HepG2 (cell line): ENCODE data around the gene BMPER. TPM values are rescaled to one million over a fixed set of nuclear protein-coding genes. Genes with fewer than 3 reads are reported as not detected.

Experiments used
- ATAC-seq: fragments of 200-7000 bp; cut with Tn5 transposase; 3 replicates; pipeline ENCODE4 v1.9.1; 2020; ENCODE audit warnings: mild to moderate bottlenecking, moderate library complexity
- BruUV-seq: library from RNA; stranded (reverse); fragments of 400-500 nt; replicated peaks from 2 replicates; lab custom pipeline; 2021; lab: Mats Ljungman, UMichigan
- CTCF ChIA-PET: fragments of 300-600 bp; formaldehyde crosslinking; extraction: SDS; loops from one replicate; lab custom pipeline; 2021; ENCODE audit warnings: low total read pairs, inconsistent platforms, low intra/inter-chr PET ratio; lab: Yijun Ruan, JAX
- POLR2A ChIA-PET: fragments of 350-600 bp; sonication (Branson Sonifier 250); formaldehyde crosslinking; loops from one replicate; lab custom pipeline; 2020; ENCODE audit warnings: antibody characterized with exemption, inconsistent platforms; lab: Yijun Ruan, JAX
- DNase-seq: peaks from one replicate; pipeline ENCODE4 v3.0.0-alpha.2; 2015; ENCODE audit warnings: low spot score
- FAIRE-seq: peaks from 3 replicates; lab custom pipeline; 2011; peaks lifted over from hg19 to GRCh38; lab: Jason Lieb, UNC
- H2AFZ ChIP-seq: one replicate; pipeline ENCODE4 v1.6.1; 2011; ENCODE audit warnings: low read length, inconsistent platforms
- H3K27ac ChIP-seq: fragments of 300-600 bp; 3 replicates; pipeline ENCODE4 v1.8.0; 2011; ENCODE audit warnings: mixed run types, mild to moderate bottlenecking, mixed read lengths, low read length, inconsistent platforms; ENCODE audit not compliant: insufficient read depth; ENCODE audit errors: extremely low read length
- H3K27me3 ChIP-seq, 2 experiments: fragments of 200-600 bp in 1 of 2; 2 replicates in 1 of 2; 3 replicates in 1 of 2; pipeline versions ENCODE4 v1.6.0 to v1.8.0; 2011; ENCODE audit warnings: low read length in 2 of 2, mild to moderate bottlenecking in 2 of 2, moderate library complexity in 2 of 2, inconsistent platforms in 1 of 2; ENCODE audit not compliant: insufficient read depth in 2 of 2, control insufficient read depth in 1 of 2
- H3K36me3 ChIP-seq, 2 experiments: fragments of 200-600 bp in 1 of 2; replicated peaks in 1 of 2; 2 replicates in 1 of 2; 3 replicates in 1 of 2; pipeline versions ENCODE4 v1.5.1 to v1.8.0; 2011; ENCODE audit warnings: low read length in 2 of 2, inconsistent platforms in 1 of 2; ENCODE audit not compliant: insufficient read depth in 2 of 2, control insufficient read depth in 1 of 2
- H3K4me1 ChIP-seq: 2 replicates; pipeline ENCODE4 v1.5.1; 2012; ENCODE audit warnings: low read length, inconsistent platforms; ENCODE audit not compliant: insufficient read depth
- H3K4me2 ChIP-seq: 2 replicates; pipeline ENCODE4 v1.6.0; 2011; ENCODE audit warnings: low read depth, low read length, inconsistent platforms
- H3K4me3 ChIP-seq, 3 experiments: fragments of 200-600 bp in 1 of 3; sonication (generic), shearing (Covaris generic) in 1 of 3; replicated peaks in 1 of 3; 2 replicates each; pipeline ENCODE4 v1.5.1; 2011 to 2016; ENCODE audit warnings: low read length in 3 of 3, inconsistent platforms in 2 of 3, low read depth in 2 of 3, mild to moderate bottlenecking in 2 of 3, control low read depth in 1 of 3, mixed read lengths in 1 of 3; ENCODE audit not compliant: insufficient read depth in 1 of 3
- H3K79me2 ChIP-seq: one replicate; pipeline ENCODE4 v1.6.1; 2011; ENCODE audit warnings: low read length, inconsistent platforms; ENCODE audit not compliant: insufficient read depth
- H3K9ac ChIP-seq: 2 replicates; pipeline ENCODE4 v1.6.0; 2011; ENCODE audit warnings: mild to moderate bottlenecking, low read depth, low read length, inconsistent platforms; ENCODE audit not compliant: insufficient read depth
- H3K9me3 ChIP-seq: 2 replicates; pipeline ENCODE4 v1.5.1; 2012; ENCODE audit warnings: mild to moderate bottlenecking, low read length
- H4K20me1 ChIP-seq: 2 replicates; pipeline ENCODE4 v1.6.0; 2011; ENCODE audit warnings: inconsistent platforms, mild to moderate bottlenecking, low read length, moderate library complexity; ENCODE audit not compliant: insufficient read depth
- ATF7 ChIP-seq, 2 experiments: fragments of 450-650 bp in 1 of 2; sonication (generic) in 1 of 2; formaldehyde crosslinking in 1 of 2; IDR thresholded peaks; 2 replicates each; pipeline versions ENCODE4 v1.4.0 to v1.6.1; 2016 to 2020; ENCODE audit warnings: antibody characterized with exemption in 1 of 2, mild to moderate bottlenecking in 1 of 2, missing genetic modification reagents in 1 of 2
- CCDC6 ChIP-seq: sonication (generic); formaldehyde crosslinking; IDR thresholded peaks from 2 replicates; pipeline ENCODE4 v1.8.1; 2022; ENCODE audit warnings: mild to moderate bottlenecking, missing genetic modification reagents, moderate library complexity
- GATAD1 ChIP-seq: IDR thresholded peaks from 2 replicates; pipeline ENCODE4 v1.6.1; 2016; ENCODE audit warnings: missing genetic modification reagents, missing compliant biosample characterization
- SMAD9 ChIP-seq: sonication (generic); formaldehyde crosslinking; IDR thresholded peaks from 2 replicates; pipeline ENCODE4 v1.5.1; 2020; ENCODE audit warnings: mild to moderate bottlenecking, missing genetic modification reagents
- TOPORS ChIP-seq: sonication (generic); formaldehyde crosslinking; IDR thresholded peaks from 2 replicates; pipeline ENCODE4 v1.8.0; 2023; ENCODE audit warnings: mild to moderate bottlenecking, missing genetic modification reagents
- ZNF660 ChIP-seq: sonication (generic); formaldehyde crosslinking; IDR thresholded peaks from 2 replicates; pipeline ENCODE4 v1.5.1; 2020; ENCODE audit warnings: mild to moderate bottlenecking, low read depth, missing genetic modification reagents, borderline replicate concordance
- ZNF776 ChIP-seq: sonication (generic); formaldehyde crosslinking; IDR thresholded peaks from 2 replicates; pipeline ENCODE4 v1.4.0; 2020; ENCODE audit warnings: mild to moderate bottlenecking, missing genetic modification reagents
- ZNF790 ChIP-seq: sonication (generic); formaldehyde crosslinking; IDR thresholded peaks from 2 replicates; pipeline ENCODE4 v1.8.0; 2022; ENCODE audit warnings: missing genetic modification reagents, mild to moderate bottlenecking, borderline replicate concordance
- WGBS: methylation state at CpG from one replicate; pipeline ENCODE4 v1.1.6; 2017; ENCODE audit warnings: low lambda C conversion rate; 5-methylcytosine and 5-hydroxymethylcytosine counted together
- in situ Hi-C: cut with HindIII; loops from 2 replicates; pipeline ENCODE4 v1.10.0; 2017; ENCODE audit warnings: low pct_unique_long_range_greater_than_20kb; ENCODE audit not compliant: extremely low pct_ligation_motif_present
- intact Hi-C: fragments of 100-400 bp; cut with micrococcal nuclease; formaldehyde crosslinking; loops from one replicate; pipeline ENCODE4 v1.10.0; 2022; ENCODE audit not compliant: unreplicated experiment
- polyA plus RNA-seq, 8 experiments: library from polyadenylated mRNA; depleted of rRNA in 3 of 8; stranded (reverse) in 7 of 8; unstranded in 1 of 8; fragments of >200 nt; fragmentation: Illumina TruSeq in 4 of 8; extraction: Trizol in 4 of 8; gene quantifications; 2 replicates each; pipeline versions ENCODE4 v1.2.1 to v1.2.3, GENCODE V29; 2011 to 2016; ENCODE audit warnings: low read depth in 4 of 8, missing spikeins in 1 of 8, mixed read lengths in 1 of 8; ENCODE audit not compliant: insufficient read depth in 1 of 8
- total RNA-seq, 5 experiments: library from RNA; depleted of rRNA; stranded (reverse); fragments of >200 nt; fragmentation: Illumina TruSeq; extraction: Trizol; gene quantifications; 2 replicates each; pipeline ENCODE4 v1.2.3, GENCODE V29; 2016; ENCODE audit warnings: low read depth in 1 of 5
- TF ChIP-seq, protein P1 (sequence below): sonication (generic); formaldehyde crosslinking; IDR thresholded peaks from 2 replicates; pipeline ENCODE4 v1.8.1; 2023; ENCODE audit warnings: mild to moderate bottlenecking, missing genetic modification reagents, borderline replicate concordance
- TF ChIP-seq, protein P2 (sequence below): sonication (generic); formaldehyde crosslinking; IDR thresholded peaks from 2 replicates; pipeline ENCODE4 v1.8.0; 2022; ENCODE audit warnings: missing genetic modification reagents, mild to moderate bottlenecking, inconsistent platforms, borderline replicate concordance
- TF ChIP-seq, protein P3 (sequence below): sonication (generic); formaldehyde crosslinking; IDR thresholded peaks from 2 replicates; pipeline ENCODE4 v1.8.1; 2022; ENCODE audit warnings: mild to moderate bottlenecking, missing genetic modification reagents
- TF ChIP-seq, protein P4 (sequence below): sonication (generic); formaldehyde crosslinking; IDR thresholded peaks from 2 replicates; pipeline ENCODE4 v1.4.0; 2020; ENCODE audit warnings: missing genetic modification reagents

BMPER gene
- total and polyA plus RNA-seq, 2 of the 13 experiments (the other 11 are each of a cell fraction or from before 2014, with no cell fraction given), result not detected

DNA sequence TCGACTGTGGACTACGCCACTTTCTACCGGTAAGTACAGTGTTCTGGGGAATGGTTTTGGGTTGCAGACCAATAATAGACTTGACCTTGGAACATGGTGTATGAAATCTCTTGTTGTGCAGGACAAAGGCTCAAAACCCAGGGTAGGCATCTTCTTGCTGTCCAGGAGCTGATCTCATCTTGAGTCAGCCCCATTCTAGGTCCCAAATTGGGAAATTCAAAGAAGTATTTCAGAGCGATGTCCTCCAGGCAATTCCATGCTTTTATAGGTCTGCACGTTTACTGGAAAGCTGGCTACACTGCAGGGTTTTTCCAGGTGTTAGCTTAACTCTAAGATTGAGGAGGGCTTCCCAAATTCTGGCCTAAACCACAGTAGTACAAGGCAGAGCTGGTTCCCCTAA, 180.7 kb downstream of the BMPER start (continued):
- TF ChIP-seq, protein P1, sequence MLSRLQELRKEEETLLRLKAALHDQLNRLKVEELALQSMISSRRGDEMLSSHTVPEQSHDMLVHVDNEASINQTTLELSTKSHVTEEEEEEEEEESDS (CRISPR knock-in tag), result no peak
- TF ChIP-seq ZNF776, result no peak
- TF ChIP-seq CCDC6 (CRISPR knock-in tag), result no peak

DNA sequence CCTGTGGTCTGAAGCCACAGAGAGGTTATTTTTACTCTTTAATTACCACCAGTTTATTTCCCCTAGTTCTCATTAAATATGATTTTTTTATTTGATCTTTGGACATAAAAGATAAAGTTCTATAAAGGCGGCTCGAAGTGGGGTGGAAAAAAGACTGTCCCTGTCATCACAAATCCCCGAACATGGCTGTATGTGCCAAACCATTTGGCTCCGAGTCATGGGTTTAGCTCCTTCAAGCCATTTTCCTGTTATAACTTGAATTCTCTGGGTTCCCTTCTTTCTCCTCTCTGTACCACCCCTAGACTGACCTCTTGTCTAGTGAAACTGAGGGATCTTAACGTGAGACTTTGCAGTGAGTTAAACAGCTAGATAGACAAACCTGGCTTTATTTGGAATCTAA, 181.6 kb downstream of the BMPER start:
- in situ Hi-C loops (no loop called here), intact Hi-C loops (no loop called here)
- FAIRE-seq, result no peak
- ChIA-PET CTCF (no interaction called here), POLR2A (no interaction called here)
- Histone ChIP-seq H3K4me2 (no peak overlapping the region), H3K9ac (no peak overlapping the region), H3K27ac (no peak overlapping the region), H2AFZ (no peak overlapping the region), H3K79me2 (no peaks in the 10 kb centered on the region), H3K27me3 (no peaks in the 10 kb centered on the region), H3K4me1 (no peaks in the 10 kb centered on the region), H3K36me3 (no peaks in the 10 kb centered on the region), H3K9me3 (no peaks in the 10 kb centered on the region), H3K4me3 (no peak overlapping the region), H4K20me1 (no peaks in the 10 kb centered on the region)
- no peak for DNase-seq
- WGBS, result 22% methylated on average over 5 of the region's 5 CpGs
- no peak for ATAC-seq
- TF ChIP-seq ZNF790 (CRISPR knock-in tag) (no peak), ZNF660 (CRISPR knock-in tag) (no peak), GATAD1 (no peak), TOPORS (CRISPR knock-in tag) (no peak), ATF7 (IDR thresholded peaks at IDR 0.05) (no peak), ATF7 (CRISPR knock-in tag; IDR thresholded peaks at IDR 0.05) (no peak), SMAD9 (no peak)
- TF ChIP-seq, protein P2, sequence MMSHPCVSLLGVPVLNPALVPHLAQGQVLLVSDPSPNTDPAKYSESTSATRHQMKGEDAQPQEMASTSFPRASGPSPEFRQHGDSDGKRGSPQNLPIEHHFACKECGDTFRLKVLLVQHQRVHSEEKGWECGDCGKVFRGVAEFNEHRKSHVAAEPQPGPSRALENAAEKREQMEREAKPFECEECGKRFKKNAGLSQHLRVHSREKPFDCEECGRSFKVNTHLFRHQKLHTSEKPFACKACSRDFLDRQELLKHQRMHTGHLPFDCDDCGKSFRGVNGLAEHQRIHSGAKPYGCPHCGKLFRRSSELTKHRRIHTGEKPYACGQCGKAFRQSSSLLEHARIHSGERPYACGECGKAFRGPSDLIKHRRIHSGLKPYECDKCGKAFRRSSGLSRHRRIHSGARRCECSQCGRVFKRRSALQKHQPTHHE (CRISPR knock-in tag), result no peak
- TF ChIP-seq, protein P3, sequence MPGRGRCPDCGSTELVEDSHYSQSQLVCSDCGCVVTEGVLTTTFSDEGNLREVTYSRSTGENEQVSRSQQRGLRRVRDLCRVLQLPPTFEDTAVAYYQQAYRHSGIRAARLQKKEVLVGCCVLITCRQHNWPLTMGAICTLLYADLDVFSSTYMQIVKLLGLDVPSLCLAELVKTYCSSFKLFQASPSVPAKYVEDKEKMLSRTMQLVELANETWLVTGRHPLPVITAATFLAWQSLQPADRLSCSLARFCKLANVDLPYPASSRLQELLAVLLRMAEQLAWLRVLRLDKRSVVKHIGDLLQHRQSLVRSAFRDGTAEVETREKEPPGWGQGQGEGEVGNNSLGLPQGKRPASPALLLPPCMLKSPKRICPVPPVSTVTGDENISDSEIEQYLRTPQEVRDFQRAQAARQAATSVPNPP, result no peak
- TF ChIP-seq, protein P4, sequence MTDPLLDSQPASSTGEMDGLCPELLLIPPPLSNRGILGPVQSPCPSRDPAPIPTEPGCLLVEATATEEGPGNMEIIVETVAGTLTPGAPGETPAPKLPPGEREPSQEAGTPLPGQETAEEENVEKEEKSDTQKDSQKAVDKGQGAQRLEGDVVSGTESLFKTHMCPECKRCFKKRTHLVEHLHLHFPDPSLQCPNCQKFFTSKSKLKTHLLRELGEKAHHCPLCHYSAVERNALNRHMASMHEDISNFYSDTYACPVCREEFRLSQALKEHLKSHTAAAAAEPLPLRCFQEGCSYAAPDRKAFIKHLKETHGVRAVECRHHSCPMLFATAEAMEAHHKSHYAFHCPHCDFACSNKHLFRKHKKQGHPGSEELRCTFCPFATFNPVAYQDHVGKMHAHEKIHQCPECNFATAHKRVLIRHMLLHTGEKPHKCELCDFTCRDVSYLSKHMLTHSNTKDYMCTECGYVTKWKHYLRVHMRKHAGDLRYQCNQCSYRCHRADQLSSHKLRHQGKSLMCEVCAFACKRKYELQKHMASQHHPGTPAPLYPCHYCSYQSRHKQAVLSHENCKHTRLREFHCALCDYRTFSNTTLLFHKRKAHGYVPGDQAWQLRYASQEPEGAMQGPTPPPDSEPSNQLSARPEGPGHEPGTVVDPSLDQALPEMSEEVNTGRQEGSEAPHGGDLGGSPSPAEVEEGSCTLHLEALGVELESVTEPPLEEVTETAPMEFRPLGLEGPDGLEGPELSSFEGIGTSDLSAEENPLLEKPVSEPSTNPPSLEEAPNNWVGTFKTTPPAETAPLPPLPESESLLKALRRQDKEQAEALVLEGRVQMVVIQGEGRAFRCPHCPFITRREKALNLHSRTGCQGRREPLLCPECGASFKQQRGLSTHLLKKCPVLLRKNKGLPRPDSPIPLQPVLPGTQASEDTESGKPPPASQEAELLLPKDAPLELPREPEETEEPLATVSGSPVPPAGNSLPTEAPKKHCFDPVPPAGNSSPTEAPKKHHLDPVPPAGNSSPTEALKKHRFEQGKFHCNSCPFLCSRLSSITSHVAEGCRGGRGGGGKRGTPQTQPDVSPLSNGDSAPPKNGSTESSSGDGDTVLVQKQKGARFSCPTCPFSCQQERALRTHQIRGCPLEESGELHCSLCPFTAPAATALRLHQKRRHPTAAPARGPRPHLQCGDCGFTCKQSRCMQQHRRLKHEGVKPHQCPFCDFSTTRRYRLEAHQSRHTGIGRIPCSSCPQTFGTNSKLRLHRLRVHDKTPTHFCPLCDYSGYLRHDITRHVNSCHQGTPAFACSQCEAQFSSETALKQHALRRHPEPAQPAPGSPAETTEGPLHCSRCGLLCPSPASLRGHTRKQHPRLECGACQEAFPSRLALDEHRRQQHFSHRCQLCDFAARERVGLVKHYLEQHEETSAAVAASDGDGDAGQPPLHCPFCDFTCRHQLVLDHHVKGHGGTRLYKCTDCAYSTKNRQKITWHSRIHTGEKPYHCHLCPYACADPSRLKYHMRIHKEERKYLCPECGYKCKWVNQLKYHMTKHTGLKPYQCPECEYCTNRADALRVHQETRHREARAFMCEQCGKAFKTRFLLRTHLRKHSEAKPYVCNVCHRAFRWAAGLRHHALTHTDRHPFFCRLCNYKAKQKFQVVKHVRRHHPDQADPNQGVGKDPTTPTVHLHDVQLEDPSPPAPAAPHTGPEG (CRISPR knock-in tag), result no peak
- BruUV-seq, result no TSS peak
